Mucosa of descending colon (tissue), 3 donors: ENCODE data around the gene MAGI2. TPM values are rescaled to one million over a fixed set of nuclear protein-coding genes. Genes with fewer than 3 reads are reported as not detected.
A peak's percentile ranks its signal among the peaks of the same experiment; 100 is the strongest.

Source experiments
- ATAC-seq: fragments of 200-7000 bp; cut with Tn5 transposase; one replicate; pipeline ENCODE4 v1.9.1; 2020; ENCODE audit warnings: mild to moderate bottlenecking, moderate library complexity
- DNase-seq, 3 donors: peaks; one replicate each; pipeline ENCODE4 v3.0.0-alpha.2; 2020
- H3K36me3 ChIP-seq: fragments of 200-600 bp; one replicate; pipeline ENCODE4 v1.8.0; 2021; ENCODE audit warnings: low read depth, mild to moderate bottlenecking
- H3K4me1 ChIP-seq: fragments of 200-600 bp; one replicate; pipeline ENCODE4 v1.8.0; 2021; ENCODE audit warnings: low read depth, mild to moderate bottlenecking
- H3K4me3 ChIP-seq: fragments of 200-600 bp; one replicate; pipeline ENCODE4 v1.8.0; 2021; ENCODE audit warnings: mild to moderate bottlenecking
- H3K9me3 ChIP-seq: fragments of 200-600 bp; one replicate; pipeline ENCODE4 v1.8.0; 2021; ENCODE audit warnings: mild to moderate bottlenecking
- intact Hi-C, 2 donors: fragments of 100-400 bp; cut with DNase I in 1 of 2; cut with micrococcal nuclease in 1 of 2; formaldehyde crosslinking; loops; one replicate each; pipeline versions ENCODE4 v1.11.0 to v1.11.1; 2022; cut with DNase I, micrococcal nuclease
- total RNA-seq, 3 donors: library from RNA; stranded (reverse); fragmentation: NEBNext Ultra II Directional in 2 of 3; extraction: Animal tissue kit (Norgen Biotek cat#: 25700) in 2 of 3; gene quantifications; one replicate each; pipeline versions ENCODE4 v1.2.1 to v1.2.4, GENCODE V29; 2021 to 2023
- TF ChIP-seq, protein P1 (sequence below): fragments of 200-600 bp; IDR thresholded peaks from one replicate; pipeline ENCODE4 v1.8.0; 2022; ENCODE audit warnings: antibody characterized with exemption, mild to moderate bottlenecking
- donor health status: DM: no; HTN: no; CAD: no; lungs with moderate emphysema.
- donor health status: DM: no; HTN: no; CAD: no.
- donor health status: DM: no; HTN: yes; CAD: no.

MAGI2 gene
- total RNA-seq, 3 donors from 2014 or later: 1.9 to 14.5 (median 2.7) TPM

DNA sequence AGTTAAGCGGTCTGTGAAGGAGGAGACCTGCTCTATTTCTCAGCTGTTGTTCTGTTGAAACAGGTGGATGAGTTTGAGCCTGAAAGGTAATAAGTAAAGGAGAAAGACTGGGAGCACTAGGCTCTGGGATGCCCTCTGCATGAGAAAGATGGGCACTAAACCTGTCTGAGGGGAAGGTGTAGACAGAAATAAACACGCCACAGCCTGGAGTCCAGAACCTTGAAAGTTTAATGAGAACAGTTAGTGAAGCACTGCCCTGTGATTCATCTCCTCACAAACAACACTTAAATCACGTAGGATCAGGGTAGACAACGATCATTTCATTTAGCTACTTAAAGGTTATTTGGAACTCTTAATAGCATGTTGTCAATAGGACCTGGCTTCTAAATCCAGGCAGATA, 1461.8 kb downstream of the MAGI2 start:
- Histone ChIP-seq H3K4me1 (no peaks in the 10 kb centered on the region), H3K9me3 (no peaks in the 10 kb centered on the region), H3K4me3 (no peak overlapping the region), H3K36me3 (no peaks in the 10 kb centered on the region)
- TF ChIP-seq, protein P1, sequence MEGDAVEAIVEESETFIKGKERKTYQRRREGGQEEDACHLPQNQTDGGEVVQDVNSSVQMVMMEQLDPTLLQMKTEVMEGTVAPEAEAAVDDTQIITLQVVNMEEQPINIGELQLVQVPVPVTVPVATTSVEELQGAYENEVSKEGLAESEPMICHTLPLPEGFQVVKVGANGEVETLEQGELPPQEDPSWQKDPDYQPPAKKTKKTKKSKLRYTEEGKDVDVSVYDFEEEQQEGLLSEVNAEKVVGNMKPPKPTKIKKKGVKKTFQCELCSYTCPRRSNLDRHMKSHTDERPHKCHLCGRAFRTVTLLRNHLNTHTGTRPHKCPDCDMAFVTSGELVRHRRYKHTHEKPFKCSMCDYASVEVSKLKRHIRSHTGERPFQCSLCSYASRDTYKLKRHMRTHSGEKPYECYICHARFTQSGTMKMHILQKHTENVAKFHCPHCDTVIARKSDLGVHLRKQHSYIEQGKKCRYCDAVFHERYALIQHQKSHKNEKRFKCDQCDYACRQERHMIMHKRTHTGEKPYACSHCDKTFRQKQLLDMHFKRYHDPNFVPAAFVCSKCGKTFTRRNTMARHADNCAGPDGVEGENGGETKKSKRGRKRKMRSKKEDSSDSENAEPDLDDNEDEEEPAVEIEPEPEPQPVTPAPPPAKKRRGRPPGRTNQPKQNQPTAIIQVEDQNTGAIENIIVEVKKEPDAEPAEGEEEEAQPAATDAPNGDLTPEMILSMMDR: no peak
- intact Hi-C loops: no loop called here
- no peak for DNase-seq
- ATAC-seq: peak; percentile 63

DNA sequence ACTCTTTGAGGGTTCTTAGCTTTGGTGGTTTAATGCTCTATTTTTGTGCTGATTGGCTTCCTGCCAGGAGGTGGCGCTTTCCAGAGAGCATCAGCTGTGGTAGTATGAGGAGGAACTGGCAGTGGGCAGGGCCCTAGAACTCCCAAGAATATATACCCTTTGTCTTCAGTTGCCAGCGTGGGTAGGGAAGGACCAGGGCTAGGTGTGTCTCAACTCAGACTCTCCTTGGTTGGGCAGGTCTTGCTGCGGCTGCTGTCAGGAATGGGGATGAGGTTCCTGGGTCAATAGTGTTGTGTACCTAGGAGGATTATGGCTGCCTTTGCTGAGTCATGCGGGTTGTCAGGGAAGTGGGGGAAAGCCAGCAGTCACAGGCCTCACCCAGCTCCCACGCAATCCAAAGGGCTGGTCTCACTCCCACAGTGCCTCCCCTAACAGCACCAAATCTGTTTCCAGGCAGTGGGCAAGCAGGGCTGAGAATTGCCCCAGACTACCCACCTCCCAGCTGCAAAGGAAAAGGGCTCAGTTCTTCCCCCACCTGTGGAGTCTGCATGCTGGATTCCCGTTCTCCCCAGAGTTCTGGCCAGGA, 1463.4 kb downstream of the MAGI2 start:
- intact Hi-C loops: no loop called here
- no peak overlapping the region for H3K4me3 ChIP-seq
- no peaks in the 10 kb centered on the region for H3K36me3 ChIP-seq
- H3K4me1 ChIP-seq: no peaks in the 10 kb centered on the region
- DNase-seq (peak; percentile 62 to 72 (median 70)), ATAC-seq (peak; percentile 99)
- TF ChIP-seq, protein P1: no peak
- H3K9me3 ChIP-seq: no peaks in the 10 kb centered on the region

DNA sequence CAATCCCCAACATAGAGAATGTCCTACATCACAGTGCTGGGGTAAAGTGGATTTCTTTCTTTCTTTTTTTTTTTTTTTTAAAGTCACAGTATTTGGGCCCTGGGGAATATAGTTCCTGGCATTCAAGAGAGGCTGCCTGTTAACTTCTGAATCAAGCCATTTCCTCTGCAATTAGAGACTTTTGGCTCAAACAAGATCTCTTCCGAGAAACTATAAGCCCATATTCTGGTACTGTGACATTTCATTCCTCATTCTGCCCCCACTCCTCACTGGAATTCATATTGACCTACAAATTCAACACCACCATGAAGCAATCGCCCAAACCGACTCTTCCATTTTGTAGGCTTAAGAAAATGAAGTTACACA, 1467.5 kb downstream of the MAGI2 start:
- intact Hi-C loops: no loop called here
- Histone ChIP-seq H3K9me3 (no peaks in the 10 kb centered on the region), H3K36me3 (no peaks in the 10 kb centered on the region), H3K4me3 (no peak overlapping the region), H3K4me1 (no peaks in the 10 kb centered on the region)
- no peak for ATAC-seq
- TF ChIP-seq, protein P1: no peak
- DNase-seq: no peak

DNA sequence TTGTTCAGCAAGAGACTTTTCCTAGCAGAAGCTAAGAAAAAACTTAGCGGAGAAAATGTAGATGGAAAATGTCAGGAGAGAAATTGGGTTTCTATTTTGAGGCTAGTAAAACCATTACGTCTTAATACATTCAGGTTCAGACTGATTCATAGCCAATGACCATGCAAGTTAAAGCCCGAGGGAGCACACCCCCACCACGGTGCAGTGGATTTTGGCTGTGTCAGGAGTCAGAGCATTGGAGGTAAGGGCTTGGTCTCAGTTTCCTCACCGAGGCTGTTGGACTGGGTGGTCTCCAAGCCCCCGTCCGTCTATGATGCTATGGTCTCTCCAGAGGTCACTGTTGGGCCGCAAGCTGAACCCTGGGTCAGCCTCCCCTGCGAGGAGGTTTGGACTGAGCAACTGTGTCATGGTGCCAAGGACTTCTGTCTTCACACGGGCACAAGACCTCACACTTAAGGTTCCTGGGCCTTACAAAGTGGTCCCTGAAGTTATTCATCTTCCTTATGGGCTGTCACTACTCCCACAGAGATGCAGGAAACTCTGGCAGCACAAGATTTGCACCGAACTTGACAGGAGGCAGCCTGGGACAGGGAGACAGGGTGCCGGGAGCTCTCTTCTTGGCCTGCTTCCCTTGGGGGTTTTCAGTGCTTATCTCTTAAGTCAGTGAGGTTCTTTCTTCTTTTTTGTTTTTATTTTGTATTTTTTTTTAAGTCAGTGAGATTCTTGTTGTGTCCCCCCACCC, 1468.1 kb downstream of the MAGI2 start:
- Histone ChIP-seq H3K4me1 (no peaks in the 10 kb centered on the region), H3K4me3 (no peak overlapping the region), H3K9me3 (no peaks in the 10 kb centered on the region), H3K36me3 (no peaks in the 10 kb centered on the region)
- TF ChIP-seq, protein P1: no peak
- DNase-seq (no peak), ATAC-seq (no peak)
- intact Hi-C loops: no loop called here

DNA sequence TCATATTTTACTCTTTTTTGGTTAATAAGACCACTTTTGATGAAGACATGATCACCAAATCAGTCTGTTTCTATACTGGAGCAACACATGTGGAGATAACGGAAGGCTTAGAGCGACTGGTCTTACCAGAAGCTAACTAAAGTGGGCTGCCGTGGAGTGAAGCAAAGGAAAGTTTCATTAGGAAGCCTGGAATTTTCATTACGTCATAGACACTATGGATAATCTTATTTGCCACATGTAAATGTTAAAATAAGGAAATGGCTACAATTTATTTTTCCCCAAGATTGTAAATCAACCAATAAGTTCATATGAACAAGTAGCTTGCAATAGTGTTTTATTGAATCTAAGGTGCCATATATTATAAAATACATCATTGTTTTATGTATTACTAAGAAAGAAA, 1469.5 kb downstream of the MAGI2 start:
- H3K36me3 ChIP-seq: no peaks in the 10 kb centered on the region
- no peaks in the 10 kb centered on the region for H3K4me1 ChIP-seq
- H3K4me3 ChIP-seq: no peak overlapping the region
- H3K9me3 ChIP-seq: no peaks in the 10 kb centered on the region
- TF ChIP-seq, protein P1: no peak
- ATAC-seq (no peak), DNase-seq (no peak)
- intact Hi-C loops: no loop called here
